HG03342 (cell line): ENCODE results near the gene A4GNT.

Experiments used
- ATAC-seq: cut with Tn5 transposase; IDR thresholded peaks from one replicate; pipeline ENCODE4 v1.9.1; 2021; ENCODE audit warnings: mild to moderate bottlenecking, moderate library complexity; ENCODE audit not compliant: unreplicated experiment

A4GNT gene

GRCh38 chr3:138081371-138082084 is 50.7 kb downstream of the A4GNT start:
- no peak for ATAC-seq

DNA sequence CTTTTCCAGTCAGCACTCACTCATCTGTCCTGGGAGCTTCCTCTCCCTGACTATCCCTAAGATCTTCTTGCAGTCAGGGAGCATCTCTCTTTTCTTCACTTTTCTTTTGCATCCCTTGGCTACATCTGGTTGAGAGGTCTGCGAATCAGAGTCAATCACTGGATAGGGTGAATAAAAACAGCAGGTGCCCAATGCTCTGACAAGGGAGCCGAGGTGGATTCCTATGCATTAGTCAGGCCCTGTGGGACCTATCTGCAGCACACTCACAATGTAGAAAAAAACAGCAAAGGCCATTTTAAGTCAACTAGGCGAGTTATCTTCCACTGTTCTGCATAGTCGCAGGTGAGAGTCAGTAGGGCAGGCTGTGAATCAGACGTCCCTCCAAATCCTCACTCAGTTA is 52.3 kb downstream of the A4GNT start:
- no peak for ATAC-seq

GRCh38 chr3:138078901-138079344 is 53.3 kb downstream of the A4GNT start:
- ATAC-seq, result no peak

- no peak for ATAC-seq
These were observed 54.1 kb downstream of the A4GNT start for GRCh38 chr3:138078096-138078495.
